HL-60 (cell line): ENCODE data around the gene AP3S2.

ENCODE experiments used
- GABPA ChIP-seq: IDR thresholded peaks from 2 replicates; pipeline ENCODE4 v1.6.1; 2012; ENCODE audit warnings: low read depth
- POLR2AphosphoS5 ChIP-seq: IDR thresholded peaks from 2 replicates; pipeline ENCODE4 v1.6.1; 2012; ENCODE audit warnings: low read depth
- SPI1 ChIP-seq: IDR thresholded peaks from 2 replicates; pipeline ENCODE4 v1.6.1; 2012; ENCODE audit warnings: low read depth, mild to moderate bottlenecking, borderline replicate concordance
- TF ChIP-seq, protein P1 (sequence below): IDR thresholded peaks from one replicate; pipeline ENCODE4 v1.5.1; 2011; ENCODE audit warnings: low read length, control low read depth, inconsistent platforms; ENCODE audit not compliant: insufficient read depth
- TF ChIP-seq, protein P2 (sequence below): IDR thresholded peaks from 2 replicates; pipeline ENCODE4 v1.6.1; 2012; ENCODE audit warnings: low read depth; ENCODE audit not compliant: insufficient replicate concordance

DNA sequence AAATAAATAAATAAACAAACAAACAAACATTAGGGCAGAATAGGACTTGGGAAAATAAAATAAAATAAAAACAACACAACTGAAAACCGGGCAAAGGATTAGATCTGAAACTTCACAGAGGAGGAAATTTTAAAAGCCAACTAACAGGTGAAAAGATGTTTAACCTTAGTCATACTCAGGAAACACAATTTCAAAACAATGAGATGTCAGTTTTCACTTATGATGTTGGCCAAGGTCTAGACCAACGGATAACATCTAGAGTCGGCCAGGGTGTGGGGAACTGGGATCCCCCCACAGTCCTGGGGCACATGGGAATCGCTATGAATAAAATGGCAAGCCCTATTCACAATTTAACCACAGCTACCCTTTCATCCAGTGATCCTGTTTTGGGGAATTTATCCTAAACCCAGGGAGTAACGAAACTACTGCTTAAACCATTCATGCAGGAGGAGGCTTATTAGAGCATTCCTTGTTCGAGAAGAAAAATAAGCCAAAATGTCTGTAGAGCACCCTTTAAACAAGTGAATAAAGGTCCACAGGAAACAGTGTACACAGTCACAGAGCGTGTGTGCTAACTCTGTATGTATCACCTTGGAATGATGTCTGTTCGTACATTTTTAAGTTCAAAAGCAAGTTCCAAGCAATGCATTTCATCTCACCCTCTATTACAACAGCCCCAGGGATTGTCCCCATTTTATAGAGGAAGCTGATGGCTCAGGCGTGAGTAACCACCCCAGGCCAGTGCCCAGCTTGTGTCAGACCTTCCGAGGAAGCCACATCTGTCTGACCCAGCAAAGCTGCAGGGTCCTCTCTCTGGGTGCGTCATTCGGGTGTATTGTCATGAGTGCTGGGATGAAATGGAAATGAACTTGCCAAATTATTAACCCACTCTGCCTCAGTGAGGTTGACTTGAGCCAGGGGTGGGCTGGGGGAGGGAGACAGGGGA lies 72.9 kb downstream of the AP3S2 start:
- TF ChIP-seq, protein P1, sequence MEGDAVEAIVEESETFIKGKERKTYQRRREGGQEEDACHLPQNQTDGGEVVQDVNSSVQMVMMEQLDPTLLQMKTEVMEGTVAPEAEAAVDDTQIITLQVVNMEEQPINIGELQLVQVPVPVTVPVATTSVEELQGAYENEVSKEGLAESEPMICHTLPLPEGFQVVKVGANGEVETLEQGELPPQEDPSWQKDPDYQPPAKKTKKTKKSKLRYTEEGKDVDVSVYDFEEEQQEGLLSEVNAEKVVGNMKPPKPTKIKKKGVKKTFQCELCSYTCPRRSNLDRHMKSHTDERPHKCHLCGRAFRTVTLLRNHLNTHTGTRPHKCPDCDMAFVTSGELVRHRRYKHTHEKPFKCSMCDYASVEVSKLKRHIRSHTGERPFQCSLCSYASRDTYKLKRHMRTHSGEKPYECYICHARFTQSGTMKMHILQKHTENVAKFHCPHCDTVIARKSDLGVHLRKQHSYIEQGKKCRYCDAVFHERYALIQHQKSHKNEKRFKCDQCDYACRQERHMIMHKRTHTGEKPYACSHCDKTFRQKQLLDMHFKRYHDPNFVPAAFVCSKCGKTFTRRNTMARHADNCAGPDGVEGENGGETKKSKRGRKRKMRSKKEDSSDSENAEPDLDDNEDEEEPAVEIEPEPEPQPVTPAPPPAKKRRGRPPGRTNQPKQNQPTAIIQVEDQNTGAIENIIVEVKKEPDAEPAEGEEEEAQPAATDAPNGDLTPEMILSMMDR = no peak
- TF ChIP-seq, protein P2, sequence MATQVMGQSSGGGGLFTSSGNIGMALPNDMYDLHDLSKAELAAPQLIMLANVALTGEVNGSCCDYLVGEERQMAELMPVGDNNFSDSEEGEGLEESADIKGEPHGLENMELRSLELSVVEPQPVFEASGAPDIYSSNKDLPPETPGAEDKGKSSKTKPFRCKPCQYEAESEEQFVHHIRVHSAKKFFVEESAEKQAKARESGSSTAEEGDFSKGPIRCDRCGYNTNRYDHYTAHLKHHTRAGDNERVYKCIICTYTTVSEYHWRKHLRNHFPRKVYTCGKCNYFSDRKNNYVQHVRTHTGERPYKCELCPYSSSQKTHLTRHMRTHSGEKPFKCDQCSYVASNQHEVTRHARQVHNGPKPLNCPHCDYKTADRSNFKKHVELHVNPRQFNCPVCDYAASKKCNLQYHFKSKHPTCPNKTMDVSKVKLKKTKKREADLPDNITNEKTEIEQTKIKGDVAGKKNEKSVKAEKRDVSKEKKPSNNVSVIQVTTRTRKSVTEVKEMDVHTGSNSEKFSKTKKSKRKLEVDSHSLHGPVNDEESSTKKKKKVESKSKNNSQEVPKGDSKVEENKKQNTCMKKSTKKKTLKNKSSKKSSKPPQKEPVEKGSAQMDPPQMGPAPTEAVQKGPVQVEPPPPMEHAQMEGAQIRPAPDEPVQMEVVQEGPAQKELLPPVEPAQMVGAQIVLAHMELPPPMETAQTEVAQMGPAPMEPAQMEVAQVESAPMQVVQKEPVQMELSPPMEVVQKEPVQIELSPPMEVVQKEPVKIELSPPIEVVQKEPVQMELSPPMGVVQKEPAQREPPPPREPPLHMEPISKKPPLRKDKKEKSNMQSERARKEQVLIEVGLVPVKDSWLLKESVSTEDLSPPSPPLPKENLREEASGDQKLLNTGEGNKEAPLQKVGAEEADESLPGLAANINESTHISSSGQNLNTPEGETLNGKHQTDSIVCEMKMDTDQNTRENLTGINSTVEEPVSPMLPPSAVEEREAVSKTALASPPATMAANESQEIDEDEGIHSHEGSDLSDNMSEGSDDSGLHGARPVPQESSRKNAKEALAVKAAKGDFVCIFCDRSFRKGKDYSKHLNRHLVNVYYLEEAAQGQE = no peak
- TF ChIP-seq SPI1 = no peak
- no peak for TF ChIP-seq POLR2AphosphoS5
- TF ChIP-seq GABPA = no peak
